Measurements from ENCODE around the gene CNPY3. TPM values are rescaled to one million over a fixed set of nuclear protein-coding genes. Genes with fewer than 3 reads are reported as not detected.

Gene CNPY3
- total and polyA plus RNA-seq, 2 donors (not counting 1 experiment from before 2014, with no cell fraction given), result 30.3 to 30.4 TPM

DNA sequence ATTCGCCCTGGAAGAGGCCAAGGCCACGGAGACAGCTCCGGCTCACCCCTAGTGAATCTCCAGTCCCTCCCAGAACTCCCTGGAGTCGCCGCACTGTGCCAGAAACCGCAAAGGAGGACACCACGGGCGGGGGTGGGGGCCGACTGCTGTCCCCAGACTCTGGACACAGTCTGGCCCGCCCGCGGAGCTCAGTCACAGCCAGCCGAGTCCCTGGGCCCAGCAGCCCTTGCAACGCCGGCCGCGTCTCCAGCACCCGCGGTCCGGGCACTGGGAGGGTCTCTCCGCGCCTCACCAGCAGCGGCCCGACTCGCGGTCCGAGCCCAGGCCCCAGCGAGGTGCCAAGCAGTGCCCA, 49.2 kb downstream of the CNPY3 start:
- peak overlapping the region; percentile 77 for H3K27ac ChIP-seq (ENCODE audit: insufficient read depth, low read length)
- H4K20me1 ChIP-seq (ENCODE audit: control insufficient read depth, extremely low read depth, insufficient read depth, low read length), result no peaks in the 10 kb centered on the region
- DNase-seq (ENCODE audit: low read depth in 2 of 2), result peak in 1 of 2 donors; percentile 16
- H3K79me2 ChIP-seq (ENCODE audit: control insufficient read depth, insufficient read depth, low read length), result peaks cover 10% of the 10 kb centered on the region
- TF ChIP-seq, protein P1, sequence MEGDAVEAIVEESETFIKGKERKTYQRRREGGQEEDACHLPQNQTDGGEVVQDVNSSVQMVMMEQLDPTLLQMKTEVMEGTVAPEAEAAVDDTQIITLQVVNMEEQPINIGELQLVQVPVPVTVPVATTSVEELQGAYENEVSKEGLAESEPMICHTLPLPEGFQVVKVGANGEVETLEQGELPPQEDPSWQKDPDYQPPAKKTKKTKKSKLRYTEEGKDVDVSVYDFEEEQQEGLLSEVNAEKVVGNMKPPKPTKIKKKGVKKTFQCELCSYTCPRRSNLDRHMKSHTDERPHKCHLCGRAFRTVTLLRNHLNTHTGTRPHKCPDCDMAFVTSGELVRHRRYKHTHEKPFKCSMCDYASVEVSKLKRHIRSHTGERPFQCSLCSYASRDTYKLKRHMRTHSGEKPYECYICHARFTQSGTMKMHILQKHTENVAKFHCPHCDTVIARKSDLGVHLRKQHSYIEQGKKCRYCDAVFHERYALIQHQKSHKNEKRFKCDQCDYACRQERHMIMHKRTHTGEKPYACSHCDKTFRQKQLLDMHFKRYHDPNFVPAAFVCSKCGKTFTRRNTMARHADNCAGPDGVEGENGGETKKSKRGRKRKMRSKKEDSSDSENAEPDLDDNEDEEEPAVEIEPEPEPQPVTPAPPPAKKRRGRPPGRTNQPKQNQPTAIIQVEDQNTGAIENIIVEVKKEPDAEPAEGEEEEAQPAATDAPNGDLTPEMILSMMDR (conservative IDR thresholded peaks at IDR 0.05 in 1 of 2, IDR thresholded peaks at IDR 0.05 in 1 of 2; ENCODE audit: low read depth in 1 of 2, low read length in 2 of 2), result no peak
- TF ChIP-seq EZH2 (IDR thresholded peaks at IDR 0.05; ENCODE audit: low read length, missing control alignments), result no peak
- H3K4me2 ChIP-seq (ENCODE audit: extremely low read depth, insufficient read depth, low read length), result peak overlapping the region; percentile 82
- H3K9me3 ChIP-seq (ENCODE audit: control insufficient read depth, insufficient read depth, low read depth, low read length), result no peaks in the 10 kb centered on the region
- peak overlapping the region; percentile 49 to 86 (median 78) for H3K4me3 ChIP-seq (replicated peaks in 1 of 4; ENCODE audit: control extremely low read depth in 1 of 4, insufficient read depth in 1 of 4, low read depth in 3 of 4, low read length in 4 of 4)
- H3K27me3 ChIP-seq (ENCODE audit: control insufficient read depth, insufficient read depth, low read length), result no peaks in the 10 kb centered on the region
- no peak overlapping the region for H2AFZ ChIP-seq (ENCODE audit: low read length)
- H3K4me1 ChIP-seq (ENCODE audit: control insufficient read depth, extremely low read depth, insufficient read depth, low read length), result peaks cover 7% of the 10 kb centered on the region
- H3K9ac ChIP-seq (ENCODE audit: insufficient read depth, low read length), result peak overlapping the region; percentile 83
- H3K36me3 ChIP-seq (ENCODE audit: control insufficient read depth, insufficient read depth, low read length), result peaks cover 2% of the 10 kb centered on the region

DNA sequence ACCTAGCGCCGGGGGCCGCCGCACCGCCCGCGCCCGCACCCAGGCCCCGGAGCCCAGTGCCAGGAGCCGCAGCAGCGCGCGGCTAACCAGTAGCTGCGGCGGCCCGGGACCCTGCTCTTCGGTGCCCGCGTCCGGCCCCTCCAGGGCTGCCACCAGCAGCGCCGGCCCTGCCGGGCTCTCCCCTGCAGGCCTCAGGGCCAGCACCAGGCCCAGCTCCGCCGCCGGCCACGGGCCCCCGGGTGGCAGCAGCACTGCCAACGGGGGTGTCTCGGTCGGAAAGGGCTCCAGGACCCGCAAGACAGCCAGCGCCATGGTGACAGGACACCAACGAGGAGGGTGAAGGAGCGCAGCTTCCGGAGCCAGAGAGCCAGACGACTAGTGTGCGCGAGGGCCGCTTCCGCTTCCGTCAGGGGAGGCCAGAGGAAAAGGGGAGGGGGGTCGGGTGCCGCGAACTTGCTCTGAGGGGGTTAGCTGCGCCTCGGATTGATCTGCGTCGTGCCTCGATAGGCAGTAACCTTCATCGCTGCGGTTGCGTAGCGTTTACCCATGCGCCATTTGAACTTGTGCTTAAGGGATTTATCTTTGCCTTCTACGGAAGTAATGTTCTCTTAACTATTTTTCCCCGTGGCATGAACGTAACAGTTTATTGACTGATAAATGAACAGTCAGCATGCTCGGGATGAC, 49.7 kb downstream of the CNPY3 start, which contains the start of gene PEX6:
TSS of gene PEX6 (minus strand) at position 343 of the 684 bp plus-strand sequence. CDS start at position 312, 31 bp downstream.
- Histone ChIP-seq H4K20me1 (ENCODE audit: control insufficient read depth, extremely low read depth, insufficient read depth, low read length) (no peaks in the 10 kb centered on the region), H3K9me3 (ENCODE audit: control insufficient read depth, insufficient read depth, low read depth, low read length) (no peaks in the 10 kb centered on the region), H3K9ac (ENCODE audit: insufficient read depth, low read length) (peak within 1 kb of the TSS; percentile 83), H3K4me2 (ENCODE audit: extremely low read depth, insufficient read depth, low read length) (peak within 1 kb of the TSS; percentile 82), H3K79me2 (ENCODE audit: control insufficient read depth, insufficient read depth, low read length) (peaks cover 10% of the 10 kb centered on the region), H3K4me1 (ENCODE audit: control insufficient read depth, extremely low read depth, insufficient read depth, low read length) (peaks cover 7% of the 10 kb centered on the region), H3K27me3 (ENCODE audit: control insufficient read depth, insufficient read depth, low read length) (no peaks in the 10 kb centered on the region), H3K4me3 (replicated peaks in 1 of 4; ENCODE audit: control extremely low read depth in 1 of 4, insufficient read depth in 1 of 4, low read depth in 3 of 4, low read length in 4 of 4) (peak within 1 kb of the TSS; percentile 49 to 86 (median 78)), H2AFZ (ENCODE audit: low read length) (peak within 1 kb of the TSS; percentile 82), H3K27ac (ENCODE audit: insufficient read depth, low read length) (peak within 1 kb of the TSS; percentile 77), H3K36me3 (ENCODE audit: control insufficient read depth, insufficient read depth, low read length) (no peaks in the 10 kb centered on the region)
- DNase-seq (ENCODE audit: low read depth in 2 of 2), result peak; percentile 84 to 85
- no peak for TF ChIP-seq EZH2 (IDR thresholded peaks at IDR 0.05; ENCODE audit: low read length, missing control alignments)
- TF ChIP-seq, protein P1 (conservative IDR thresholded peaks at IDR 0.05 in 1 of 2, IDR thresholded peaks at IDR 0.05 in 1 of 2; ENCODE audit: low read depth in 1 of 2, low read length in 2 of 2), result no peak

DNA sequence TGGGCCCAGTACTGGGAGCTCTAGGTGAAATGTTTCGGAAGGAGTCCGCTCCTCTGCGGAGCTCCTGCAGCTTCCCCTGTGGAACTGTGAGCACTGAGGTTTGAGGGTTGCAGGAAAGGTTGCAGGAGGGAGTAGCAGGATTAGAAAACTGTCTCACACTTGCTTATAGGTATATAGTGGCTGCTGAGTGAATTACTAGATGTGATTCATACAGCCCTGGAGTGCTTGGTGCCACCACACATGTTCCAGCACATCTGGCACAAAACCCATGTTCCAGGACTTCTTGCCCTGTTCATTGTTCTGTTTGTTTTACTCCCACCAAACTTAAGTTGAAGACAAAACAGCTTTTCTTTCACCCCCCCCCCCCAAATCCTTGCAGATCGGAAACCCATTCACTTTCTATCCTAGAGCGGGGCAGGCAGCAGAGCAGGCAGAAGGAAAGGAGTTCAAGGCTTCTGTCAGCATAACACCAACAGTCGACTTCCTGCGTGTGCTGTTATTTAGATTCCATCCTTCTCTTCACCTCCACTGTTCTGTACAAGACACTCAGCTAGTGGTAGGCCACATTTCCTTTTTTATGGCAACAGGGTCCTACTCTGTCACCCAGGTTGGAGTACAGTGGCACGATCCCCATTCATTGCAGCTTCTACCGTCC, 50.4 kb downstream of the CNPY3 start:
- Histone ChIP-seq H3K27me3 (ENCODE audit: control insufficient read depth, insufficient read depth, low read length) (no peaks in the 10 kb centered on the region), H3K9me3 (ENCODE audit: control insufficient read depth, insufficient read depth, low read depth, low read length) (no peaks in the 10 kb centered on the region), H3K4me1 (ENCODE audit: control insufficient read depth, extremely low read depth, insufficient read depth, low read length) (peaks cover 7% of the 10 kb centered on the region), H3K4me2 (ENCODE audit: extremely low read depth, insufficient read depth, low read length) (peak overlapping the region; percentile 82), H3K79me2 (ENCODE audit: control insufficient read depth, insufficient read depth, low read length) (peaks cover 10% of the 10 kb centered on the region), H3K27ac (ENCODE audit: insufficient read depth, low read length) (peak overlapping the region; percentile 77), H3K36me3 (ENCODE audit: control insufficient read depth, insufficient read depth, low read length) (no peaks in the 10 kb centered on the region), H4K20me1 (ENCODE audit: control insufficient read depth, extremely low read depth, insufficient read depth, low read length) (no peaks in the 10 kb centered on the region), H2AFZ (ENCODE audit: low read length) (peak overlapping the region; percentile 82), H3K9ac (ENCODE audit: insufficient read depth, low read length) (peak overlapping the region; percentile 83), H3K4me3 (replicated peaks in 1 of 4; ENCODE audit: control extremely low read depth in 1 of 4, insufficient read depth in 1 of 4, low read depth in 3 of 4, low read length in 4 of 4) (peak overlapping the region; percentile 49 to 86 (median 75))
- TF ChIP-seq, protein P1 (conservative IDR thresholded peaks at IDR 0.05 in 1 of 2, IDR thresholded peaks at IDR 0.05 in 1 of 2; ENCODE audit: low read depth in 1 of 2, low read length in 2 of 2), result no peak
- TF ChIP-seq EZH2 (IDR thresholded peaks at IDR 0.05; ENCODE audit: low read length, missing control alignments), result no peak
- DNase-seq (ENCODE audit: low read depth in 2 of 2), result peak in 1 of 2 donors; percentile 47

All from fibroblast of lung (primary cell).